CD14-positive monocyte (primary cell): ENCODE results near the gene SMCO4. TPM values are rescaled to one million over a fixed set of nuclear protein-coding genes. Genes with fewer than 3 reads are reported as not detected.

ENCODE experiments used
- DNase-seq, 3 donors: peaks; one replicate each; pipeline ENCODE4 v3.0.0-alpha.2; 2011 to 2022
- H2AFZ ChIP-seq: 2 replicates; pipeline ENCODE4 v1.6.0; 2012; ENCODE audit warnings: mild to moderate bottlenecking, low read depth, low read length, inconsistent platforms; ENCODE audit not compliant: insufficient read depth, poor library complexity, severe bottlenecking
- H3K27ac ChIP-seq, 2 donors: 1 replicate in 1 of 2; 2 replicates in 1 of 2; pipeline ENCODE4 v1.5.1; 2012 to 2013; ENCODE audit warnings: low read length in 2 of 2, control low read depth in 1 of 2, inconsistent platforms in 1 of 2, low read depth in 1 of 2, mild to moderate bottlenecking in 1 of 2
- H3K27me3 ChIP-seq, 2 donors: one replicate each; pipeline versions ENCODE4 v1.6.0 to v1.6.1; 2011 to 2013; ENCODE audit warnings: low read length in 2 of 2; ENCODE audit not compliant: control insufficient read depth in 2 of 2, insufficient read depth in 2 of 2
- H3K36me3 ChIP-seq, 2 donors: replicated peaks in 1 of 2; 1 replicate in 1 of 2; 2 replicates in 1 of 2; pipeline versions ENCODE4 v1.5.1 to v1.6.1; 2012 to 2013; ENCODE audit warnings: low read length in 2 of 2, control low read depth in 1 of 2, inconsistent platforms in 1 of 2, mild to moderate bottlenecking in 1 of 2; ENCODE audit not compliant: insufficient read depth in 2 of 2, control insufficient read depth in 1 of 2
- H3K4me1 ChIP-seq, 2 donors: 1 replicate in 1 of 2; 2 replicates in 1 of 2; pipeline versions ENCODE4 v1.5.1 to v1.6.1; 2012 to 2013; ENCODE audit warnings: low read length in 2 of 2, control low read depth in 1 of 2, inconsistent platforms in 1 of 2, mild to moderate bottlenecking in 1 of 2, moderate library complexity in 1 of 2; ENCODE audit not compliant: insufficient read depth in 2 of 2, control insufficient read depth in 1 of 2
- H3K4me2 ChIP-seq: replicated peaks from 2 replicates; pipeline ENCODE3; 2012; ENCODE audit warnings: low read length, moderate library complexity, mild to moderate bottlenecking; ENCODE audit not compliant: poor library complexity, severe bottlenecking; ENCODE audit errors: extremely low read depth
- H3K4me3 ChIP-seq, 3 experiments: fragments of 200-600 bp in 1 of 3; sonication (generic) in 1 of 3; replicated peaks in 1 of 3; 1 replicate in 2 of 3; 2 replicates in 1 of 3; pipeline ENCODE4 v1.5.1; 2011 to 2013; ENCODE audit warnings: low read length in 3 of 3, mild to moderate bottlenecking in 3 of 3, control low read depth in 2 of 3, low read depth in 2 of 3, inconsistent platforms in 1 of 3, moderate library complexity in 1 of 3
- H3K79me2 ChIP-seq: 2 replicates; pipeline ENCODE4 v1.6.0; 2012; ENCODE audit warnings: mild to moderate bottlenecking, control low read depth, inconsistent platforms, low read length, moderate library complexity; ENCODE audit not compliant: insufficient read depth
- H3K9ac ChIP-seq: 2 replicates; pipeline ENCODE4 v1.6.0; 2017; ENCODE audit warnings: low read length, mild to moderate bottlenecking; ENCODE audit not compliant: insufficient read depth, poor library complexity, severe bottlenecking
- H3K9me3 ChIP-seq, 2 donors: replicated peaks in 1 of 2; 1 replicate in 1 of 2; 2 replicates in 1 of 2; pipeline versions ENCODE4 v1.5.1 to v1.6.1; 2012 to 2013; ENCODE audit warnings: low read length in 2 of 2, control low read depth in 1 of 2; ENCODE audit not compliant: control insufficient read depth in 1 of 2, insufficient read depth in 1 of 2
- H4K20me1 ChIP-seq: 2 replicates; pipeline ENCODE4 v1.6.0; 2012; ENCODE audit warnings: mild to moderate bottlenecking, low read length, control low read depth, moderate library complexity; ENCODE audit not compliant: insufficient read depth
- H3K27ac Mint-ChIP-seq, 7 donors: one replicate each; pipeline ENCODE4 v1.8.0; 2020; ENCODE audit warnings: mild to moderate bottlenecking in 7 of 7, mixed read lengths in 7 of 7, moderate library complexity in 6 of 7, inconsistent platforms in 2 of 7
- H3K27me3 Mint-ChIP-seq, 3 donors: one replicate each; pipeline ENCODE4 v1.8.0; 2021 to 2022; ENCODE audit warnings: low read depth in 3 of 3, mild to moderate bottlenecking in 3 of 3, mixed read lengths in 3 of 3, moderate library complexity in 3 of 3, inconsistent platforms in 1 of 3
- H3K36me3 Mint-ChIP-seq, 2 donors: one replicate each; pipeline ENCODE4 v1.8.0; 2020; ENCODE audit warnings: mixed read lengths in 2 of 2, inconsistent platforms in 1 of 2, mild to moderate bottlenecking in 1 of 2
- H3K4me1 Mint-ChIP-seq: one replicate; pipeline ENCODE4 v1.8.0; 2020; ENCODE audit warnings: mild to moderate bottlenecking, mixed read lengths
- H3K4me3 Mint-ChIP-seq, 2 donors: one replicate each; pipeline ENCODE4 v1.8.0; 2020; ENCODE audit warnings: mild to moderate bottlenecking in 2 of 2, mixed read lengths in 2 of 2, moderate library complexity in 1 of 2
- H3K9me3 Mint-ChIP-seq, 7 donors: one replicate each; pipeline ENCODE4 v1.8.0; 2020 to 2022; ENCODE audit warnings: mixed read lengths in 7 of 7, mild to moderate bottlenecking in 6 of 7, moderate library complexity in 6 of 7, inconsistent platforms in 2 of 7
- CTCF ChIP-seq: fragments of 200-600 bp; IDR thresholded peaks from one replicate; pipeline ENCODE4 v1.8.0; 2022; ENCODE audit warnings: antibody characterized with exemption, mild to moderate bottlenecking
- WGBS: methylation state at CpG from one replicate; pipeline ENCODE4 v1.1.5; 2013; ENCODE audit warnings: missing lambda C conversion rate; ENCODE audit not compliant: insufficient coverage; 5-methylcytosine and 5-hydroxymethylcytosine counted together
- intact Hi-C, 2 donors: fragments of 100-400 bp; cut with micrococcal nuclease; formaldehyde crosslinking; loops; one replicate each; pipeline versions ENCODE4 v1.15.0 to v1.15.1; 2023
- polyA plus RNA-seq, 3 donors: library from polyadenylated mRNA; depleted of rRNA in 1 of 3; unstranded in 2 of 3; stranded (reverse) in 1 of 3; fragments of 300-500 nt in 2 of 3; fragments of >200 nt in 1 of 3; fragmentation: Illumina TruSeq in 2 of 3; gene quantifications; 1 replicate in 2 of 3; 2 replicates in 1 of 3; pipeline ENCODE4 v1.2.3, GENCODE V29; 2012 to 2021

The SMCO4 gene
- polyA plus RNA-seq, 3 donors, result 110 to 242 (median 169) TPM

GRCh38 chr11:93492464-93493251 is 50.5 kb downstream of the SMCO4 start:
- H3K36me3 Mint-ChIP-seq, result peaks cover 52 to 54% of the 10 kb centered on the region in 2 donors
- no peak for TF ChIP-seq CTCF
- intact Hi-C loops, result no loop called here
- no peak overlapping the region for H3K4me2 ChIP-seq
- peaks cover 16% of the 10 kb centered on the region for H3K4me1 Mint-ChIP-seq
- H3K4me3 Mint-ChIP-seq, result no peak overlapping the region
- 98% methylated on average over 8 of the region's 8 CpGs for WGBS
- no peaks in the 10 kb centered on the region for H3K27me3 ChIP-seq
- H3K9me3 ChIP-seq, result no peaks in the 10 kb centered on the region
- peaks cover 27 to 82% of the 10 kb centered on the region in 2 donors for H3K36me3 ChIP-seq
- H3K27ac Mint-ChIP-seq, result peak overlapping the region in 3 of 7 donors; percentile 17 to 69 (median 59)
- H3K4me1 ChIP-seq, result peaks cover 10 to 12% of the 10 kb centered on the region in 2 donors
- peaks cover 83% of the 10 kb centered on the region for H4K20me1 ChIP-seq
- no peak overlapping the region for H3K27ac ChIP-seq
- H3K9me3 Mint-ChIP-seq, result no peaks in the 10 kb centered on the region
- DNase-seq, result no peak
- no peak overlapping the region for H3K9ac ChIP-seq
- peaks cover 29% of the 10 kb centered on the region for H3K79me2 ChIP-seq
- no peak overlapping the region for H3K4me3 ChIP-seq
- H2AFZ ChIP-seq, result no peak overlapping the region
- no peaks in the 10 kb centered on the region for H3K27me3 Mint-ChIP-seq

- WGBS, result 100% methylated on average over 4 of the region's 5 CpGs
Observed at GRCh38 chr11:93491973-93492372, 51.2 kb downstream of the SMCO4 start.

More at GRCh38 chr11:93491973-93492372, 51.2 kb downstream of the SMCO4 start:
- no peaks in the 10 kb centered on the region for H3K27me3 Mint-ChIP-seq
- H3K36me3 Mint-ChIP-seq, result peaks cover 52 to 54% of the 10 kb centered on the region in 2 donors
- Histone ChIP-seq H4K20me1 (peaks cover 90% of the 10 kb centered on the region), H3K4me3 (no peak overlapping the region), H3K4me2 (no peak overlapping the region), H3K27me3 (no peaks in the 10 kb centered on the region), H3K9me3 (no peaks in the 10 kb centered on the region), H3K4me1 (peaks cover 3 to 5% of the 10 kb centered on the region in 2 donors), H3K9ac (no peak overlapping the region), H3K36me3 (peaks cover 27 to 89% of the 10 kb centered on the region in 2 donors), H2AFZ (no peak overlapping the region), H3K27ac (no peak overlapping the region), H3K79me2 (peaks cover 33% of the 10 kb centered on the region)
- H3K27ac Mint-ChIP-seq, result peak overlapping the region in 2 of 7 donors; percentile 1 to 19
- H3K9me3 Mint-ChIP-seq, result no peaks in the 10 kb centered on the region
- H3K4me1 Mint-ChIP-seq, result peaks cover 9% of the 10 kb centered on the region
- TF ChIP-seq CTCF, result no peak
- DNase-seq, result no peak
- H3K4me3 Mint-ChIP-seq, result no peak overlapping the region
- intact Hi-C loops, result no loop called here
